Fibroblast of skin of left biceps (primary cell): Measurements from ENCODE around the gene FARSB.

Experiments used
- DNase-seq, 2 experiments: peaks; one replicate each; pipeline ENCODE4 v3.0.0-alpha.2; 2013; ENCODE audit warnings: low read depth in 2 of 2

Gene FARSB

GRCh38 chr2:222554517-222554916 is 101.4 kb downstream of the FARSB start:
- DNase-seq, result no peak

- no peak for DNase-seq
These were observed 106.9 kb downstream of the FARSB start for GRCh38 chr2:222548992-222549391.

GRCh38 chr2:222547083-222547482 is 108.8 kb downstream of the FARSB start:
- DNase-seq, result no peak

GRCh38 chr2:222545823-222546795 is 109.8 kb downstream of the FARSB start:
- no peak for DNase-seq

- DNase-seq, result no peak
These were observed 111.2 kb downstream of the FARSB start for GRCh38 chr2:222544661-222545060.

GRCh38 chr2:222538535-222538934 is 117.4 kb downstream of the FARSB start:
- DNase-seq, result no peak

GRCh38 chr2:222535477-222535876 is 120.4 kb downstream of the FARSB start:
- DNase-seq, result no peak

- DNase-seq, result no peak
These were observed 123.6 kb downstream of the FARSB start for GRCh38 chr2:222532315-222532714.

GRCh38 chr2:222526480-222527277 is 129.2 kb downstream of the FARSB start:
- no peak for DNase-seq

- no peak for DNase-seq
These were observed 130.1 kb downstream of the FARSB start for GRCh38 chr2:222525811-222526210.

GRCh38 chr2:222523783-222524544 is 131.9 kb downstream of the FARSB start:
- no peak for DNase-seq

GRCh38 chr2:222522082-222522481 is 133.8 kb downstream of the FARSB start:
- no peak for DNase-seq

- no peak for DNase-seq
These were observed 134.8 kb downstream of the FARSB start for GRCh38 chr2:222521099-222521498.
